ENCODE results near the gene CD38. TPM values are rescaled to one million over a fixed set of nuclear protein-coding genes. Genes with fewer than 3 reads are reported as not detected.

CD38 gene
- total RNA-seq, 1 experiment from 2014 or later = 0.07 TPM

DNA sequence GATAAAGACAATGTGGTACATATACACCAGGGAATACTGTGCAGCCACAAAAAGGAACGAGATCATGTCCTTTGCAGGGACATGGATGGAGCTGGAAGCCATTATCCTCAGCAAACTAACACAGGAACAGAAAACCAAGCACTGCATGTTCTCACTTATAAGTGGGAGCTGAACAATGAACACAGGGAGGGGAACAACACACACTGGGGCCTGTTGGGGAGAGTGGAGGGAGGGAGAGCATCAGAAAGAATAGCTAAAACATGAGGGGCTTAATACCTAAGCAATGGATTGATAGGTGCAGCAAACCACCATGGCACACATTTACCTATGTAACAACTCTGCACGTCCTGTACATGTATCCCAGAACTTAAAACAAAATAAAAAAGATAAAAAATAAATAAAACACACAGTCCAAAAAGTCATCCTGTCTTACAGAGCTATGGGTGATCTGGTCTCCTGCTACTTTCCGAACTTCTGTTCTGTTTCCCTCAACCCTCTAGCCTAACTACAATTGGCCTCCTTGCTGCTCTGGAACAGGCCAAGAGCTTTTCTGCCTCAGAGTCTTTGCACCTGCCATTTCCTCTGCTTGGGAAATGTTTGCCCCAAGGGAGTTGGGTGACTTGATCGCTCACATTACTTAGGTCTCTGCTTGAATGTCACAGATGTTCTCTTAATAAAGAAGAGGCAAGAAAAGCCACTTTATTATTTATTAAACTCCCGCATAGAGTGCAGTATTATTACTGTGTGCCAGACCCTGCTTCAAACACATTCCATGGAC is 1.1 kb upstream of the CD38 start:
- Histone ChIP-seq H4K5ac (ENCODE audit: insufficient read length, low read depth, low read length) (no peak overlapping the region), H2AFZ (ENCODE audit: low read length) (no peak overlapping the region), H3K4me2 (ENCODE audit: insufficient read depth, insufficient read length, low read length) (no peak overlapping the region), H2BK12ac (ENCODE audit: insufficient read length, low read depth, low read length) (no peak overlapping the region), H3K23me2 (ENCODE audit: insufficient read length, low read depth, low read length, poor library complexity, severe bottlenecking) (peaks cover 12% of the 10 kb centered on the region), H3K27me3 (ENCODE audit: insufficient read depth, low read length) (peaks cover 20% of the 10 kb centered on the region), H3K79me1 (ENCODE audit: insufficient read depth, low read depth, low read length, poor library complexity, severe bottlenecking) (no peaks in the 10 kb centered on the region), H2BK5ac (ENCODE audit: insufficient read length, low read length) (no peak overlapping the region), H3K18ac (ENCODE audit: insufficient read length, low read depth, low read length) (no peak overlapping the region), H4K20me1 (ENCODE audit: control insufficient read depth, insufficient read depth, insufficient read length) (no peaks in the 10 kb centered on the region), H3K9ac (ENCODE audit: extremely low read depth, insufficient read length, low read length) (no peak overlapping the region), H3K14ac (ENCODE audit: insufficient read depth, low read length) (no peak overlapping the region), H2BK20ac (ENCODE audit: low read depth, low read length, poor library complexity, severe bottlenecking) (no peak overlapping the region), H3K79me2 (ENCODE audit: insufficient read depth, low read length) (no peaks in the 10 kb centered on the region), H3K4ac (ENCODE audit: low read depth, low read length) (no peak overlapping the region), H2BK15ac (ENCODE audit: low read depth, low read length) (no peak overlapping the region), H3K27ac (ENCODE audit: insufficient read length, low read depth, low read length) (no peak overlapping the region), H3K4me1 (ENCODE audit: insufficient read depth, low read length) (no peaks in the 10 kb centered on the region), H2AK5ac (ENCODE audit: insufficient read length, low read length) (no peak overlapping the region), H2BK120ac (ENCODE audit: low read depth, low read length, poor library complexity, severe bottlenecking) (no peak overlapping the region), H4K91ac (ENCODE audit: insufficient read length, low read depth, low read length) (no peak overlapping the region), H3K9me3 (ENCODE audit: control insufficient read depth, low read depth, low read length) (no peaks in the 10 kb centered on the region), H3K23ac (ENCODE audit: insufficient read length, low read depth, low read length) (no peak overlapping the region), H3K56ac (ENCODE audit: insufficient read length, low read depth, low read length) (no peak overlapping the region), H4K8ac (replicated peaks; ENCODE audit: insufficient read length, low read depth, low read length) (no peak overlapping the region), H3T11ph (ENCODE audit: low read length) (no peak overlapping the region)
- no peaks in the 10 kb centered on the region for H3K36me3 Mint-ChIP-seq (ENCODE audit: insufficient read depth in 1 of 3, low read depth in 3 of 3)
- H3K9me3 Mint-ChIP-seq = no peaks in the 10 kb centered on the region
- no peak overlapping the region; a peak in 1 of 7 replicates for H3K27ac Mint-ChIP-seq
- peaks cover 93% of the 10 kb centered on the region for H3K27me3 Mint-ChIP-seq (ENCODE audit: low read depth)
- peaks cover 12 to 14% of the 10 kb centered on the region in 2 experiments for H3K4me1 Mint-ChIP-seq
- no peak for DNase-seq
- no CpG with 5 or more reads among the region's 5 CpGs for WGBS (ENCODE audit: extremely low coverage, insufficient read length, low lambda C conversion rate)
- H3K4me3 Mint-ChIP-seq = no peak overlapping the region
- TF ChIP-seq, protein P1, sequence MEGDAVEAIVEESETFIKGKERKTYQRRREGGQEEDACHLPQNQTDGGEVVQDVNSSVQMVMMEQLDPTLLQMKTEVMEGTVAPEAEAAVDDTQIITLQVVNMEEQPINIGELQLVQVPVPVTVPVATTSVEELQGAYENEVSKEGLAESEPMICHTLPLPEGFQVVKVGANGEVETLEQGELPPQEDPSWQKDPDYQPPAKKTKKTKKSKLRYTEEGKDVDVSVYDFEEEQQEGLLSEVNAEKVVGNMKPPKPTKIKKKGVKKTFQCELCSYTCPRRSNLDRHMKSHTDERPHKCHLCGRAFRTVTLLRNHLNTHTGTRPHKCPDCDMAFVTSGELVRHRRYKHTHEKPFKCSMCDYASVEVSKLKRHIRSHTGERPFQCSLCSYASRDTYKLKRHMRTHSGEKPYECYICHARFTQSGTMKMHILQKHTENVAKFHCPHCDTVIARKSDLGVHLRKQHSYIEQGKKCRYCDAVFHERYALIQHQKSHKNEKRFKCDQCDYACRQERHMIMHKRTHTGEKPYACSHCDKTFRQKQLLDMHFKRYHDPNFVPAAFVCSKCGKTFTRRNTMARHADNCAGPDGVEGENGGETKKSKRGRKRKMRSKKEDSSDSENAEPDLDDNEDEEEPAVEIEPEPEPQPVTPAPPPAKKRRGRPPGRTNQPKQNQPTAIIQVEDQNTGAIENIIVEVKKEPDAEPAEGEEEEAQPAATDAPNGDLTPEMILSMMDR (conservative IDR thresholded peaks at IDR 0.05) = no peak

All from H9 (cell line).